ENCODE results near the gene PAQR6.

PAQR6 gene

DNA sequence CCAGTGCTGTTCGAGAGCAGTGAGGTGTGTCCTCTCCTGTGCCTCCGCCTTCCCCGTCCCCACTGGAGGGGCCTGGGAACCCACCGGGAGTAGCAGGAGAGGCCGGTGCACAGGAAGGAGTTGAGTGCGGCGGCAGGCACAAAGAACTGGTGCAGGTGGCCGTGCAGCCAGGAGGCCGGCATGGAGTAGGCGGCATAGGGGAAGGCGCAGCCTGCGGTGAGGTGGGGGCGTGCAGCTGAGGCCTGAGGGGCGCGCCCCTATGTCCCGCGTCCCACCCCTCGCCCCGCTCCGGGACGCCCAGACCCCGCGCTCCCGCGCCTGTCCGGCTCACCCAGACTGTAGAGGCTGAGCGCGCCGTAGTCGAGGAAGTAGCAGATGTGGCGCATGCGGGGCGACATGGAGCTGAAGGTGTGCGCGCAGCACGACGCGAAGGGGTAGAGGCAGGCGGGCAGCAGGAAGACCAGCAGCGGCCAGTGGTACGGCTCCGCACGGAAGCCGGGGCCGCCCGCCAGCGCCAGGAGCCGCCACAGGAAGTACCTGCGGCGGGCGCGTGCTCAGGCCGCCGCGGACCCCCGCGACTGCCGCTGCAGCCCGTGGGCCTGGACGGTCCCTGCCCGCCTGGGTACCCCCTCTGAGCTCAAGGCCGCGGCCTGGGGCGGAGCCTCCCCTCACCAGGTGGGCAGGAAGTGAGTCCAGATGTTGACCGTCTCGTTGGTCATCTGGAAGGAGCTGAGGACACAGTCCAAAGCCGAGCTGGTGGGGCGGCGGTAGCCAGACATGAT, 2.2 kb downstream of the PAQR6 start:
- no peaks in the 10 kb centered on the region for H3K27me3 ChIP-seq (ENCODE audit: control insufficient read depth, insufficient read depth, low read length)
- H3K4me2 ChIP-seq (ENCODE audit: low read length): peak overlapping the region; percentile 51
- no peaks in the 10 kb centered on the region for H3K9me3 ChIP-seq (ENCODE audit: control insufficient read depth, low read length)
- H3K4me3 ChIP-seq (ENCODE audit: low read depth, low read length): peak overlapping the region; percentile 11
- H2AFZ ChIP-seq: no peak overlapping the region
- TF ChIP-seq, protein P1, sequence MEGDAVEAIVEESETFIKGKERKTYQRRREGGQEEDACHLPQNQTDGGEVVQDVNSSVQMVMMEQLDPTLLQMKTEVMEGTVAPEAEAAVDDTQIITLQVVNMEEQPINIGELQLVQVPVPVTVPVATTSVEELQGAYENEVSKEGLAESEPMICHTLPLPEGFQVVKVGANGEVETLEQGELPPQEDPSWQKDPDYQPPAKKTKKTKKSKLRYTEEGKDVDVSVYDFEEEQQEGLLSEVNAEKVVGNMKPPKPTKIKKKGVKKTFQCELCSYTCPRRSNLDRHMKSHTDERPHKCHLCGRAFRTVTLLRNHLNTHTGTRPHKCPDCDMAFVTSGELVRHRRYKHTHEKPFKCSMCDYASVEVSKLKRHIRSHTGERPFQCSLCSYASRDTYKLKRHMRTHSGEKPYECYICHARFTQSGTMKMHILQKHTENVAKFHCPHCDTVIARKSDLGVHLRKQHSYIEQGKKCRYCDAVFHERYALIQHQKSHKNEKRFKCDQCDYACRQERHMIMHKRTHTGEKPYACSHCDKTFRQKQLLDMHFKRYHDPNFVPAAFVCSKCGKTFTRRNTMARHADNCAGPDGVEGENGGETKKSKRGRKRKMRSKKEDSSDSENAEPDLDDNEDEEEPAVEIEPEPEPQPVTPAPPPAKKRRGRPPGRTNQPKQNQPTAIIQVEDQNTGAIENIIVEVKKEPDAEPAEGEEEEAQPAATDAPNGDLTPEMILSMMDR (IDR thresholded peaks at IDR 0.05): no peak
- no peaks in the 10 kb centered on the region for H3K36me3 ChIP-seq (ENCODE audit: control insufficient read depth, insufficient read depth, low read length)
- no peaks in the 10 kb centered on the region for H3K4me1 ChIP-seq
- H3K27ac ChIP-seq: no peak overlapping the region
- H3K79me2 ChIP-seq: no peaks in the 10 kb centered on the region
- H3K9ac ChIP-seq: no peak overlapping the region

GRCh38 chr1:156244712-156245111, 3.1 kb downstream of the PAQR6 start:
- H3K9ac ChIP-seq: no peak overlapping the region
- no peak overlapping the region for H3K4me2 ChIP-seq (ENCODE audit: low read length)
- no peaks in the 10 kb centered on the region for H3K4me1 ChIP-seq
- H3K36me3 ChIP-seq (ENCODE audit: control insufficient read depth, insufficient read depth, low read length): no peaks in the 10 kb centered on the region
- H3K9me3 ChIP-seq (ENCODE audit: control insufficient read depth, low read length): no peaks in the 10 kb centered on the region
- no peak overlapping the region for H3K4me3 ChIP-seq (ENCODE audit: low read depth, low read length)
- TF ChIP-seq, protein P1 (IDR thresholded peaks at IDR 0.05): no peak
- H3K79me2 ChIP-seq: no peaks in the 10 kb centered on the region
- H3K27ac ChIP-seq: no peak overlapping the region
- no peak overlapping the region for H2AFZ ChIP-seq
- no peaks in the 10 kb centered on the region for H3K27me3 ChIP-seq (ENCODE audit: control insufficient read depth, insufficient read depth, low read length)

GRCh38 chr1:156244126-156244525, 3.7 kb downstream of the PAQR6 start:
- Histone ChIP-seq H3K27ac (no peak overlapping the region), H3K4me1 (no peaks in the 10 kb centered on the region), H3K36me3 (ENCODE audit: control insufficient read depth, insufficient read depth, low read length) (no peaks in the 10 kb centered on the region), H3K4me3 (ENCODE audit: low read depth, low read length) (no peak overlapping the region), H3K9me3 (ENCODE audit: control insufficient read depth, low read length) (no peaks in the 10 kb centered on the region), H3K9ac (no peak overlapping the region), H2AFZ (no peak overlapping the region), H3K4me2 (ENCODE audit: low read length) (no peak overlapping the region), H3K27me3 (ENCODE audit: control insufficient read depth, insufficient read depth, low read length) (no peaks in the 10 kb centered on the region), H3K79me2 (no peaks in the 10 kb centered on the region)
- TF ChIP-seq, protein P1 (IDR thresholded peaks at IDR 0.05): no peak

DNA sequence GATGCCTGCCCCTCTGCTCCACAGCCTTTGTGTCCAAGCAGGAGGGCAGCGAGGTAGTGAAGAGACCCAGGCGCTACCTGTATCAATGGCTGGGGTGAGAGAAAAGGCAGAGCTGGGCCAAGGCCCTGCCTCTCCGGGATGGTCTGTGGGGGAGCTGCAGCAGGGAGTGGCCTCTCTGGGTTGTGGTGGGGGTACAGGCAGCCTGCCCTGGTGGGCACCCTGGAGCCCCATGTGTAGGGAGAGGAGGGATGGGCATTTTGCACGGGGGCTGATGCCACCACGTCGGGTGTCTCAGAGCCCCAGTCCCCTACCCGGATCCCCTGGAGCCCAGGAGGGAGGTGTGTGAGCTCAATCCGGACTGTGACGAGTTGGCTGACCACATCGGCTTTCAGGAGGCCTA, 5.1 kb downstream of the PAQR6 start:
- Histone ChIP-seq H3K27me3 (ENCODE audit: control insufficient read depth, insufficient read depth, low read length) (no peaks in the 10 kb centered on the region), H3K27ac (no peak overlapping the region), H2AFZ (no peak overlapping the region), H3K4me3 (ENCODE audit: low read depth, low read length) (no peak overlapping the region), H3K36me3 (ENCODE audit: control insufficient read depth, insufficient read depth, low read length) (no peaks in the 10 kb centered on the region), H3K9me3 (ENCODE audit: control insufficient read depth, low read length) (no peaks in the 10 kb centered on the region), H3K9ac (no peak overlapping the region), H3K4me2 (ENCODE audit: low read length) (no peak overlapping the region), H3K4me1 (no peaks in the 10 kb centered on the region), H3K79me2 (no peaks in the 10 kb centered on the region)
- TF ChIP-seq, protein P1 (IDR thresholded peaks at IDR 0.05): no peak

GRCh38 chr1:156241926-156242325, 5.9 kb downstream of the PAQR6 start, which contains the start of gene BGLAP:
Gene BGLAP, plus strand, starts transcription at chr1:156242184. Its CDS starts 48 bp downstream, at chr1:156242232.
- Histone ChIP-seq H3K4me1 (no peaks in the 10 kb centered on the region), H3K79me2 (no peaks in the 10 kb centered on the region), H3K36me3 (ENCODE audit: control insufficient read depth, insufficient read depth, low read length) (no peaks in the 10 kb centered on the region), H3K4me3 (ENCODE audit: low read depth, low read length) (no peak within 1 kb of the TSS), H3K4me2 (ENCODE audit: low read length) (no peak within 1 kb of the TSS), H2AFZ (no peak within 1 kb of the TSS), H3K9me3 (ENCODE audit: control insufficient read depth, low read length) (no peaks in the 10 kb centered on the region), H3K9ac (no peak within 1 kb of the TSS), H3K27me3 (ENCODE audit: control insufficient read depth, insufficient read depth, low read length) (no peaks in the 10 kb centered on the region), H3K27ac (no peak within 1 kb of the TSS)
- TF ChIP-seq, protein P1 (IDR thresholded peaks at IDR 0.05): no peak
